8988T (cell line): Measurements from ENCODE around the gene PRMT7.
"Not testable (repeated sequence)": the region's sequence is repeated elsewhere in the genome, so short reads cannot be mapped to it uniquely, and the experiment has no call there.

Experiments
- DNase-seq: peaks from one replicate; pipeline ENCODE4 v3.0.0; 2011

The PRMT7 gene

DNA sequence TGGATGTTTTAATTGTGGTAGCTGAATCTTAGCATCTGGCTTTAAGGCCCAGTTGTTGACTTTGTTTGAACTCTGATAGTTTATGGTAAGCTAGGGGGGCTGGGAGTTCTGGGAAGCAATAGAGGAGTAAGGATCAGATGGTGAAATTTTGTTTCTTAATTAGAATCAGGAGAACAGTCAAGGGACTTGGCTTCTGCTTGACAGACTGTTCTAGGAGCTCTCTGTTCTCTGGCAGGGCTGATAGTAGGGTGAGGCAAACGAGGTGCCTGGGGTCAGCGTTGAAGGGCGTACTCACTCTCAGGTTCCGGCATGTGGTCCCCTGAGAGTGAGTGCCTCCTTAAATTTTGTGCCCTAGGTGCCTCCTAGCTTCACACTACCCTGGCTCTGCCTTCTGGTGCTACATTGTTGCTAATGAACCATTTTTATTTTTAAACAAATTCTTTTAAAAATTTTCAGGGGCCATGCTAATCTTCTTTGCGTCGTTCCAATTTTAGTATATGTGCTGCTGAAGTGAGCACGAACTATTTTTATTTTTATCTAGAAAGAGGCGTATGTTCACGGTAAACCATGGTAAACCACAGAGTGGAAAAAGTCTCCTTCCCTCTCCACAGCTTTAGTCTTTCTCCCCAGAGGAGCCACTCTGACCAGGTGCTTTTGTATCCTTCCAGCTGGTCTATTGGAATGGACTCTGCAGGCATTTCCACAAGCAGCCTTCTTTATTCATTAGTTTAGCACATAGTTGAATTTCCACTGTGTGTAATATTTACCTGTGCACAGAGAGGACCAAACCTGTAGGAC lies 26.8 kb upstream of the PRMT7 start:
- DNase-seq, result no peak

DNA sequence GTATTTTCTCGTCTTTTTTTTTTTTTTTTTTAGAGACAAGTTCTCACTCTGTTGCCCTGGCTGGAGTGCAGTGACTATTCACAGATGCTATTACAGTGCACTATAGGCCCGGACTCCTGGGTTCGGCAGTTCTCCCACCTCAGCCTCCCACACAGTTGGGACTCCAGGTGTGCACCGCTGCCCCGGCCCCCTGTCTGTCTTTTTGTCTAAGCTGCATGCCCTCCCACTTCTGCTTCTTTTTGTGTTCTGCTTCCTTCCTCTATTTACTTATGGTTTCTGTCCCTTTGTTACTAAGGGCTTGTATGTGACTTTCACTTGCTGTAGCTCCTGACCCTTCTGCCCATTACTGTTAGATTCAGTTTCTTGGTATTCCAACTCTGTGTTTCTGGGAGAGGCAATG lies 26.0 kb upstream of the PRMT7 start:
- no peak for DNase-seq

DNA sequence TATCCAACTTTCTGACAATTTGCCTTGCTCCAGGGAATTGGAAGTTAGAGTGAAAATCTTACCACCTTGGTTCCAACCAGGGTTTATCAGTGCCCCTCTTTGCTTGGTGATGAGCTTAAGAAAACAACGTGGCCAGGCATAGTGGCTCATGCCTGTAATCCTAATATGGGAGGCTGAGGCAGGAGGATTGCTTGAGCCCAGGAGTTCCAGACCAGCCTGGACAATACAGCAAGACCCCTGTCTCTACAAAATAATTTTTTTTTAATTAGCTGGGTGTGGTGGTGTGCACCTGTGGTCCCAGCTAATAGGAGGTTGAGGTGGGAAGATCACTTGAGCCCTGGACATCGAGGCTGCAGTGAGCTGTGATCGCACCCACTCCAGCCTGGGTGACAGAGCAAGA lies 25.1 kb upstream of the PRMT7 start:
- DNase-seq, result no peak

- DNase-seq, result no peak
These were observed 24.4 kb upstream of the PRMT7 start for GRCh38 chr16:68286153-68287074.

GRCh38 chr16:68287276-68288251 lies 23.3 kb upstream of the PRMT7 start:
- no peak for DNase-seq

DNA sequence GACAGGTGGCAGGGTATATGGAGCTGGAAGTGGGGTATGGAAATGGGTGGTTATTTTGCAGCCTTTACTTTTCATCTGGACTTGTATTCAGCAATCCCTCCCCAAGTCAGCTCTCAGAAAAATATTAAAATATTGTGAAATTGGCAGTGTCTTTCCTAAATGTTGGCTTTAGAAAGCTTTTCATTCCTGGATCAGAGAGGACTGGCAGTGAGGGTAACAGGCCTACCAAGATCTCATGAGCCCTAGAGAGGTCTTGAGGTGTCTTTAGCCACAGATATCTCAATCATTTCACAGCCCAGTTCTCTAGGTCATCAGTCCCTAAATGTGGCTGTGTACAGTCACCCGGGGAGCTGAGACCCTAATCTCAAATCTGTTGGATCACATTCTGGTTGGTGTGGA lies 22.6 kb upstream of the PRMT7 start:
- no peak for DNase-seq

- not testable (repeated sequence) for DNase-seq
These were observed 22.0 kb upstream of the PRMT7 start for GRCh38 chr16:68288796-68289195.

- DNase-seq, result no peak
These were observed 21.6 kb upstream of the PRMT7 start for GRCh38 chr16:68289202-68289601.

DNA sequence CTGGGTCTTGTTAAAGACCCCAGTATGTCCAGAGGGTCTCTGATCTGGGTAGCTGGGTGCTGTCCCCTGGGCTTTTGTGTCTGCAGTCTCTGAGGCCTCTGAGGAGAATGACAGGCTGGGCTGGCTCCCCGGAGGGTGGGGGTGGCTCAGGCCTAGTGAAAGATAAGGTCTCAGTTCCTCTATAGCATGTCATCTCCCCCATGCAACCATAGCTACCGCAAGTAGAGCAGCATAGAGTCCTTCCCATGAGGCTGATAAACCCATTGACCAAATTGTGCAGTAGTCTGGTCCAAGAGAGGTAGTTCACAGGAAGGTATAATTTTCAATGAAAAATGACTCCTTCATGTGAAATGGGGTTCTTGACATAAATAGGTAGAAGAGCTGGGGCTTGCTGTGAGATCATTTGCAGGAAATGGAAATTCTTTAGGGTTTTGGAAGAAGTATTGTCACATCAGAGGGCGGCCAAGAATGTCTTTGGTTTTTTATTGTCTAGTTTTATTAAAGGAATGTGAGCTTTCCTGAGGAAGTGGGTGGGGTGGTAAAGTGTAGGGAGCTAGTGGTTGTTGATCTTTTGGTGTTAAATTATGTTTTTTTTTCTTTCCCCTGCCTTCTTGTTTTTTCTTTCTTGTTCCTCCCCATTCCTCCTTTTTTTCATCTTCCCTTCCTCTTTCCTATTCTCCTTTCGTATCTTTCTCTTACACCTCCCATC lies 21.0 kb upstream of the PRMT7 start:
- no peak for DNase-seq

- DNase-seq, result no peak
These were observed 20.4 kb upstream of the PRMT7 start for GRCh38 chr16:68290450-68290849.

DNA sequence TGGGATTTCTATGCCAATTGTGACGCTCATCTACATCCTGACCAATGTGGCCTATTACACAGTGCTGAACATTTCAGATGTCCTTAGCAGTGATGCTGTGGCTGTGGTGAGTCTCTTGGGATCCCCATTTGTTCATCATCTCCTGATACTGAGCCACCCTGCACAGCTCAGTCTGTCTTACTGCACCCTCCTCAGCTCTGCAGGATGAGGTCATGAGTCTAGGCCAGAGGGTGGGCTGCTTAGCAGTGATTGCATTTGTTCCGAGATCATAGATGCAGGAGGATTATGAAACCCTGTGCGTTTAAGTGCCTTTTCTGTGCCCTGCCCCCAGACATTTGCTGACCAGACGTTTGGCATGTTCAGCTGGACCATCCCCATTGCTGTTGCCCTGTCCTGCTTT lies 19.6 kb upstream of the PRMT7 start:
- DNase-seq, result no peak

DNA sequence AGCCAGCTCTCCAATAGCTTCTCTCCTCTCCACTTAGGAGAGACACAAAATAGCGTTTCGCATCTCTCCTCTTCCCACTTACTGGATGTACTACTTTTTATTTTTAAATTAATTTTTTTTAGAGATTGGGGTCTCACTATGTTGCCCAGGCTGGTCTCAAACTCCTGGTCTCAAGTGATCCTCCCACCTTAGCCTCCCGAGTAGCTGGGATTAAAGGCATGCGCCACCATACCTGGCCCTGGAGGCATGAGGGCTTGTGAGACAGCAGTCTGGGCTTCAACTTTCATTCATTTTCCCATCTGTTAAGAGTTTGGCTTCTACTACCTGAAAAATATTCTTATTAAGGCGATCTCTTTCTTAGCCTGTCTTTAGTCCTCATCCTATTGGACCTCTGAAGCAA lies 18.4 kb upstream of the PRMT7 start:
- no peak for DNase-seq

- no peak for DNase-seq
These were observed 14.5 kb upstream of the PRMT7 start for GRCh38 chr16:68296291-68296690.

DNA sequence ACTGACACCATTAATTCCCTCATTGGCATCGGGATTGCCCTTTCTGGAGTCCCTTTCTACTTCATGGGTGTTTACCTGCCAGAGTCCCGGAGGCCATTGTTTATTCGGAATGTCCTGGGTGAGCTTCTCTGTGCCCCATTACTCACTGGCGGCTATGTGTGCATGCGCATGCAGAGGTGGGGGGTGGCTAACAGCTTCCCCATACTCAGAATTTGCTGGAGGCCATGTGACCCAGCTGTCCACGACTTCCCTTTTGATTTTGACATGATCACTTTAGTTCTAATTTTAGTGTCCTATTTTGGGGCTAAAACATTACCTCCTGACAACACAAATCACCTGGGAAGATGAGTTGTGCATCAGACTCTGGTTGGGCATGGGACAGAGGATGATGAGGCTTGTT lies 14.1 kb upstream of the PRMT7 start:
- no peak for DNase-seq

- DNase-seq, result no peak
These were observed 12.9 kb upstream of the PRMT7 start for GRCh38 chr16:68297908-68298307.

DNA sequence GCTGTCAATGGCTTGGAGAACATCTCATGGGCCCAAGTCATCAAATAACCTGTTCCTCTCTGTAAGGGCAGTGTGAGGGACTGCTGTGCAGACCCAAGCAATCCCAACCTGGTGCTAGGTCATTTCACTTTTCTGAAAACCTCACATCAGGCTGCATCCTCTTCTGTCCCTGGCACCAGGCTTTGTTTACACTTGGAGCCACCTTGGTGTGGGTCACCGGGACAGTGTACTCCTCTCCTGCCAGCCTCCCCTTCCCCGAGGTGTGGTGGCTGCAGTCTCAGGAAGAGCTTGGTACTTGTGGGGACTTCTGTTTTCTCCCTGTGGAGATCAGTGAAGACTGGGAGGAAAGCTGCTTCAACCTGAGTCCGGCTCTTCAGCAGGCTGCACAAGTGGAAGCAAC lies 12.5 kb upstream of the PRMT7 start:
- DNase-seq, result no peak

- DNase-seq, result no peak
These were observed 11.8 kb upstream of the PRMT7 start for GRCh38 chr16:68298907-68299561.

GRCh38 chr16:68299571-68300453 lies 11.0 kb upstream of the PRMT7 start:
- DNase-seq, result no peak

DNA sequence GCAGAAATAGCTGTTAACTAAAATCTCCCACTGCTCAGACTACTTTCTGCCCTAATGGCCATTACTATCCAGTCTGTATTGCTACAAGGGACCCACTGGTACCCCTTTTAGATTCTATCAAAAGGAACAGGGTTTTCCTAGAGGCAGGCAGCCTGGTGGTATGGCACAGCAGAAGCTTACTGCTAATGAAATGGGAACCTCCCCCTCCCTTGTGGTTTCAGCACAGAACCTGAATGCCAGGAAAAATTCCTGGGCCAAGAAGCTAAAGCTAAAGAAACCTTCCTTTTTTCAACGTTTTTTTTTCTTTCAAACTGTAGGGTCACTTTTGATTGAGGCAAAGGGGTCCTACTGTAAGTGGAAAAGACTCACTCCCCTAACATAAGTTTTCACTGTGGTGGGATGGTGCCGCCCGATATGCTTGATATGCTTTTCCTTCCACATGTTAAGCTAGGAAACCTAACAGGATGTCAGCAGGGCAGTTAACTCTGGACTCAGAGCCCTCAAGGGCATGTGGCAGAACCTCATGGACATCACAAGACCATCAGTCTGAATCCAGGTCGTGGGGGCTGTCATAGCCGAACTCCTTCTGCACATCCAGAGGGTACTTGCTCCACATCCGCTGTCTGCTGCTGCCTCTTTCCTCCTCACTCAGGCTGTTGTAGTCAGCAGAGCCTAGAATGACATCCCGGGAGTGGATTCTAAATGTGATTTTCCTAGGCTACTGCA lies 9.9 kb upstream of the PRMT7 start:
- no peak for DNase-seq

DNA sequence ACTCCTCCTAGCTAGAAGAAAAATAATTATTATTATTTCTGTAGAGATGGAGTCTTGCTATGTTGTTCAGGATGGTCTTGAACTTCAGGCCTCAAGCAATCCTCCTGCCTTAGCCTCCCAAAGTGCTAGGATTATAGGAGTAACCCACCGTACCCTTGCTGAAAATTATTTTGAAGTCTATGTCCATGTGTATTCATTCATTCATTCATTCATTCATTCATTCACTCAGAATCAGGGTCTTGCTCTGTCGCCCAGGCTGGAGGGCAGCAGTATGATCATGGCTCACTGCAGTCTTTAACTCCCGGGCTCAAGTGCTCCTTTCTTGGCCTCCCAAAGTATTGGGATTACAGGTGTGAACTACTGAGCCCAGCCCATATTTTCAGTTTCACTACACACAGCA lies 4.2 kb upstream of the PRMT7 start:
- no peak for DNase-seq
